VCaP (cell line): ENCODE measurements around the gene SAP130.

Source experiments
- H3K27ac ChIP-seq: fragments of 450-650 bp; 2 replicates; pipeline ENCODE4 v1.5.1; 2017
- TF ChIP-seq, protein P1 (sequence below): fragments of 450-650 bp; conservative IDR thresholded peaks from 2 replicates; pipeline ENCODE4 v1.5.1; 2017; ENCODE audit warnings: mild to moderate bottlenecking, moderate library complexity

The SAP130 gene

DNA sequence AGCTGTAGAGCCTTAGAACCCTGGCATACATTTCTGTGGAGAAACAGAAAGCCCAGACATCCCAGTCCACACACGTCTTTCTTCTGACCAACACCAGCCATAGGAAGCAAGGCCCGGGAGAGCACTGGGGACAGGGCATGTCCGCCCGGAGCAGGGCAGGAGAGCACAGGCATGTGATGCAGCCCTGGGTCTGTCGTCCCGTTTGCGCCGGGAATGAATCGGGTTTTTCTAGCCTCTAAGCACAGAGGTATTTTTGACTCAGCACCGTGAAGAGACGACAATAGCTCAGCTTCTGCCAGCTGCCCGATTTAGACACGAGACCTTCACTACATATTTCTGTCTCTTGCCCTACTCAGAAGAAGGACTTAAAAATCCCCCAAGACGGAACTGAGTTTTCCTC lies 134.8 kb downstream of the SAP130 start:
- no peak overlapping the region for H3K27ac ChIP-seq
- TF ChIP-seq, protein P1, sequence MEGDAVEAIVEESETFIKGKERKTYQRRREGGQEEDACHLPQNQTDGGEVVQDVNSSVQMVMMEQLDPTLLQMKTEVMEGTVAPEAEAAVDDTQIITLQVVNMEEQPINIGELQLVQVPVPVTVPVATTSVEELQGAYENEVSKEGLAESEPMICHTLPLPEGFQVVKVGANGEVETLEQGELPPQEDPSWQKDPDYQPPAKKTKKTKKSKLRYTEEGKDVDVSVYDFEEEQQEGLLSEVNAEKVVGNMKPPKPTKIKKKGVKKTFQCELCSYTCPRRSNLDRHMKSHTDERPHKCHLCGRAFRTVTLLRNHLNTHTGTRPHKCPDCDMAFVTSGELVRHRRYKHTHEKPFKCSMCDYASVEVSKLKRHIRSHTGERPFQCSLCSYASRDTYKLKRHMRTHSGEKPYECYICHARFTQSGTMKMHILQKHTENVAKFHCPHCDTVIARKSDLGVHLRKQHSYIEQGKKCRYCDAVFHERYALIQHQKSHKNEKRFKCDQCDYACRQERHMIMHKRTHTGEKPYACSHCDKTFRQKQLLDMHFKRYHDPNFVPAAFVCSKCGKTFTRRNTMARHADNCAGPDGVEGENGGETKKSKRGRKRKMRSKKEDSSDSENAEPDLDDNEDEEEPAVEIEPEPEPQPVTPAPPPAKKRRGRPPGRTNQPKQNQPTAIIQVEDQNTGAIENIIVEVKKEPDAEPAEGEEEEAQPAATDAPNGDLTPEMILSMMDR: no peak

DNA sequence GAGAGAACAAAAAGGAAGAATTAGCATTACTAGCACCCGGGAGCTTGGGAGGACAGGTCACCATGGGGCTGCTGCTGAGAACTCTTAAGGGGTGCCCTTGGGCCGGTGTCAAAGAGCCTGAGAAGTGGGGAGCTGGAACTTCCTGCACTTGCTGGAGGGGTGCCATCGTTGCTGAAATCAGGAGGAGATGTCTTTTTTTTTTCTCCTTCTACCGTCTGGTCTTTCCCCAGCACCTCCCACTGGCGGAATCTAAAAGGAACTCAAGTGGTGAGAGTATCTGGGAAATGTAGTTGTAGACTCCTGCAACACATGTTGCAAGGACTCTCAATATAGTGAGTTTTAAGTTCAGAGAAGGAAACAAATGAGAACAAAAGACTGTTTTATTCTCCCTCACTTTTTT lies 136.0 kb downstream of the SAP130 start:
- TF ChIP-seq, protein P1: no peak
- H3K27ac ChIP-seq: no peak overlapping the region
